Activated CD4-positive, alpha-beta T cell treated with anti-CD3 and anti-CD28 coated beads for 4 hours (primary cell): Measurements from ENCODE around the gene NDUFA6.
A peak's percentile ranks its signal among the peaks of the same experiment; 100 is the strongest.
"Not testable (repeated sequence)": the region's sequence is repeated elsewhere in the genome, so short reads cannot be mapped to it uniquely, and the experiment has no call there.

ENCODE experiments used
- DNase-seq, 2 donors: peaks; one replicate each; pipeline ENCODE4 v3.0.0-alpha.2; 2020

Gene NDUFA6

GRCh38 chr22:42111798-42112197 lies 21.2 kb upstream of the NDUFA6 start:
- no peak for DNase-seq

DNA sequence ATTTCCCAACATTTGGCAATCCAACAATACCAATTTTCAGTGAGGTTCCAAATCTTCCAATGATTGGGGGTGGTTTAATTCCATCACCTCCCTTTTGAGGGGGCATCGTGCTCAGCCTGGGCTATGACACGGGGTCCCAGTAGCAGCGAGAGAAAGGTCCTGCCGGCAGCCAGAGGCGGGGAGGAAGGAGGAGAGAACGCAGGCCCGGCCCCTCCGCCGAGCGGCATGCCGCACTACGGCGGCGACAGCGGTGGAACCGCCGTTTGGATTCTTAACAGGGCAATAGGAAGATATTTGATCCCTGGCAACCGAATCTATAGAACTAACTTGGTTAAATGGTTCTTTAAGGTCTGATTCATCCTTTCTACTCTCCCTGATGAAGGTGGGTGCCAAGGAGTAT lies 18.3 kb upstream of the NDUFA6 start:
- no peak for DNase-seq

GRCh38 chr22:42104332-42104860 lies 13.8 kb upstream of the NDUFA6 start:
- DNase-seq, result not testable (repeated sequence)

GRCh38 chr22:42101199-42101598 lies 10.6 kb upstream of the NDUFA6 start:
- DNase-seq, result no peak

DNA sequence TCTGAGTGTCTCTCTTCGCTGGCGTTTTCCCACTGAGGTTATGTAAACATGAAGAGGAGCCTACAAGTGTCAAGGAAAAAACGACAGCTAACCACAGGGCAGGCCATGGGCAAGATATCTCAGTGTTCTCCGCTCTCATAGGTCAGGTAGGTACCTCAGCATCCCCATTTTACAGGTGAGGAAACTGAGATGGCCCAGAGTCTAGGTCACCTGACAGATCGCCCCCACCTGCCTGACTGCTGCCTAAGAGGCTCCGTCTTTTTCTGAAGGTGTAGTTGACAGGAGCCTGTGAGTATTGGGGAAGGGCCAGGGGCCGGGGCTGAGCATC lies 847 bp upstream of the NDUFA6 start:
- DNase-seq, result no peak

DNA sequence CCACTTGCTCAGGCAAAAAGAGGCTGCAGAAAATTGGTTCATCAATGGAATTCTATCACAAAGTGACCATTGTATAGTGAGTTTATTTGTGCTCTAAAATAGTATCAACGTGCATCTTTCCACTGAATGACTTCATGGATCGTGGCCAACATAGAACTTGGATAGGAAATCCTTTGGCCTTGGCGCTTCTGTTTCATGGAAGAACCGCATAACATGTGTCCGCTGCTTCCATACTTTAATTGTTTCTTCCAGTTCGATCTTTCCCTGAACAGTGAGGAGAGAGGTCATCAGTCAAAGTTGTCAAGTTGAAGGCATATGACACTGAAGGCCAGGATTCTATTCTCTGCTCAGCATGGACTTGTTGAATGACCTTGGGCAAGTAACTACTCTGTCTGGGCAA lies 4.5 kb downstream of the NDUFA6 start:
- DNase-seq, result no peak

DNA sequence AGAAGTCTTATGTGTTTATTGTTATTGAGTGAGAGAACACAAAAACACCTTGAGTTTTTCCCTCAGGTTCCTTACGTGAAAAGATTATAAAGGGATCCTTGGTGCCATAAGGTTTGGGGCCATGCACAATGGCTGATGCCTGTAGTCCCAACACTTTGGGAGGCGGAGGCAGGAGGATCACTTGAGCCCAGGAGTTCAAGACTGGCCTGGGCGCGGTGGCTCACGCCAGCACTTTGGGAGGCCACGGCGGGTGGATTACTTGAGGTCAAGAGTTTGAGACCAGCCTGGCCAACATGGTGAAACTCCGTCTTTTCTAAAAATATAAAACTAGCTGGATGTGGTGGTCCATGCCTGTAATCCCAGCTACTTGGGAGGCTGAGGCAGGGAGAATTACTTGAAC lies 5.7 kb downstream of the NDUFA6 start:
- no peak for DNase-seq

DNA sequence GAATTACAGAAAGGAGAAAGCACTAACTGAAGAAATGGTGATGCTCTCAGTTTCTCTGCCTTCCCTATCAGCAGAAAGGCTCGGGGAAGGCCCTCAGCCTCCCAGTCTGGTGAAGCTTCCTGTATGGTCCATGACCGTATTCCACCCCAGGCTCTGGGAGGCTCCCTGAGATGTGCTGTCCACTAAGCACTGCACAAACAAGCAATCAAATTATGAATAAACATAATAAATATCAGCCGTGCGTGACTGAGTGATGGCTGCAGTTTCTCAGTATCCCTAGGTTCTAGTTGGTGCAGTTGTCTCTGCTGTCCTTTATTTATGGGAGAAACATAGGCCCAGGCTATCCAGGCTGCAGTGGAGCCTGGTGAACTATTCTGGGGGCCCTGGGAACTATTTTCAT lies 7.5 kb downstream of the NDUFA6 start:
- DNase-seq, result no peak

DNA sequence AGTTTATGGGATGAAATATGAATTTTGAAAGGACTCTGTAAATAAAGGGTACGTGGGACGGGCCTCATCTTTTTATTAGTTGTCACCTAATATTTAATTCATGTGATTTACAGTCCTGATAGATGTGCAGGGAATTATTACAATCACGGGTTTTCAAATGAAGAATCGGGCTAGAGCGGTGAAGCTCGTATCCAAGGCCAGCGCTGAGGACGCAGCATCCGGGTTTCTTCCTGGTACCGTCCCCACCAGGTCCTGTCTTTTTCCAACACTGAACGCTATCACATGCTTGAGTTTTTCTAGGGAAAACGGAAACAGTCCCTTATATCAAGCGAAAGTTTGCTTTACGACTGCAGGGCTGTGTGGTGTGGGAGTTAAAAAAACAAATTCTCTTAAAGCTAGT lies 10.3 kb downstream of the NDUFA6 start:
- no peak for DNase-seq

- peak; percentile 98 to 100 for DNase-seq
Measured at GRCh38 chr22:42079319-42080251, 11.0 kb downstream of the NDUFA6 start, which contains the start of gene SMDT1. SMDT1 (plus strand) TSS chr22:42079700; CDS start chr22:42079769, 69 bp downstream.

DNA sequence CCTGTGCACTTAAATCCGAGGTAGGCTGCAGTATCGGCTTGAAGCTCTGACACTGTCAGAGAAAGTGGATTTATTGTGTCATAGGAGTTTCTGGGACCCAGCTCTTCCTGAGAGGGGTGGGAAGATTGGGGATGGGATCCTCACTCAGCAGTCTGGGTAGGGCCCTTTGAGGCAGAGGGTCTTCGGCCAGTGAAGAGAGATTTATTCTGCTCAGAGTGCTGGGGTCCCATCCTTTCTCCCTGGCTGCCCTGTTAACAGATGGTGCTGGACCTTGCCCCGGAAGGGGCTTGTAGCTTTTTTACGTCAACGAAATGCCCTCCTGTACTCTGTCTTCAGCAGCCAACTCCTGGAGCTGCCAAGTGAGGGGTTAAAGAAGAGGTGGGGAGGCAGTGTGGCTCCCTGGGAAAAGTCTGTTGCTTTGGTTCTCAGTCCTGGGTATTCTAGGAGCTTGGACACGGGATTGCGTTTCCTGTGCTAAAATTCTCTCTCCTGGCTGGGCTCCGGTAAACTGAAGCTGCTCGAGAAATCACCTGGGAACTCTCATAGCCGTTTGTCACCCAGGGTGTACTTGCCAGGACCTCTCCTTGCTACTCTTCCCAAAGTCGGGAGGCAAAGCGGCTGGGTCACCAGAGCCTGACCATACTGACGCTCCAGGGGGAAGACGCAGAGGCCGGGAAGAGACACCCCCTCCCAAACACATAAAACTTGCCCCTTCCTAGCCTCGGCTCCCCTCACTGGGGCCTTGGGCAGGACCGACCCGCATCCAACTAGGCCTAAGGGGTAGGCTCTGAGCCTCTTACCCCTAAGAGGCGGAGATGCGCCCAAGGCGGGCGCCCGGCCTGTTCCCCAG lies 11.9 kb downstream of the NDUFA6 start:
- no peak for DNase-seq

GRCh38 chr22:42077486-42078125 lies 13.0 kb downstream of the NDUFA6 start:
- no peak for DNase-seq

GRCh38 chr22:42076764-42077485 lies 13.6 kb downstream of the NDUFA6 start:
- DNase-seq, result no peak

DNA sequence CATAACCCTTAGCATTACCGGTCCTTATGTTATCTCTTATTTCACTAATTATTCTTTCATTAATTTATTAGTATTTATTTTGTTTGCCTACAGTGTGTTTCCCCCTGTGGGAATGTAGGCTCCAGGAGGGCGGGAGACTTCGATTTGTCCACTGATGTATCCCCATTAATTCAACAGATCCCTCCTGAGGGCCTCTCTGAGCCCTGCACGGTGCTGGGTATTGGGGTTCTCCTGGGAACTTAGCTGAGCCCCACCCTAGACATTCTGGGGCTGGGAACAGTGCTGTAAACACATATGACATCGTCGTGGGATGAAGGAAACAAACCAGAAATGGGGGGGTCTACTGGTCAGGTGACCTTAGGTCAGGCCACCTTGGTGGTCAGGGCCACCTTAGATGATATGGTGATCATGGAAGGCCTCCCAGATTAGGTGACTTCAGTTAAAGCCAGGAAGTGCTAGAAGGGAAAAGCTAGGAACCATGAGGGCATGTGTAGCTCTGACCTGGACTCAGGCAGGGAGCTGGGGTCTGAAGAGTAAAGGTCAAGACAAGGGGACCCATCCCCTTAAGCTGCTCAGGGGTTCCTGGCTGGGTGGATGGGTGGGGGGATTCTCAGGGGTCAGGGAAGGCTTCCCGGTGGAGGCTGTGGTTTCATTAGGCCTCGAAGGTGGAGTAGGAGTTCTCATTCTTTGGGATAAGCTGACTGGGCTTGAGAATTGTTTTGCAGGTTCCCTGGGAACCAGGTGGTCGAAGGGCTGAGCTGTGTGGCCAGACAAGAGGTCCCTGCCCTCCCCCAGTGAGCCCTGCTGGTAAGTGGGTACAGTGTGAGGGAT lies 15.5 kb downstream of the NDUFA6 start:
- DNase-seq, result no peak

- DNase-seq, result peak; percentile 54 to 60
Measured at GRCh38 chr22:42074132-42074811, 16.3 kb downstream of the NDUFA6 start, which contains the start of gene PHETA2. PHETA2 (plus strand) TSS chr22:42074248; CDS start chr22:42077294, 3,046 bp downstream.

GRCh38 chr22:42073621-42074041 lies 16.9 kb downstream of the NDUFA6 start:
- no peak for DNase-seq

- DNase-seq, result no peak
Measured at GRCh38 chr22:42072606-42073330, 17.8 kb downstream of the NDUFA6 start.

DNA sequence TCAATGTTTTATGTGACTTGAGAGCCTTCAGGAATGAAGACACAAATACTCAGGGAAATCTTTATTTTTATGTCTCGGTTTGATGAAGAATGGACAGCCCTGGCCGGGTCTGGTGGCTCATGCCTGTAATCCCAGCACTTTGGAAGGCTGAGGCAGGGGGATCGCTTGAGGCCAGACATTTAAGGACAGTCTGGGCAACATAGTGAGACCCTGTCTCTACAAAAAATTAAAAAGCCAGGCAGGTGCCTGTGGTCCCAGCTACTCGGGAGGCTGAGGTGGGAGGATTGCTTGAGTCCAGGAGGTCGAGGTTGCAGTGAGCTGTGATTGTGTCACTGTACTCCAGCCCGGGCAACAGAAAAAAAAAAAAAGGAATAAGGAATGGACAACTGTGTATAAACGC lies 19.1 kb downstream of the NDUFA6 start:
- DNase-seq, result not testable (repeated sequence)

DNA sequence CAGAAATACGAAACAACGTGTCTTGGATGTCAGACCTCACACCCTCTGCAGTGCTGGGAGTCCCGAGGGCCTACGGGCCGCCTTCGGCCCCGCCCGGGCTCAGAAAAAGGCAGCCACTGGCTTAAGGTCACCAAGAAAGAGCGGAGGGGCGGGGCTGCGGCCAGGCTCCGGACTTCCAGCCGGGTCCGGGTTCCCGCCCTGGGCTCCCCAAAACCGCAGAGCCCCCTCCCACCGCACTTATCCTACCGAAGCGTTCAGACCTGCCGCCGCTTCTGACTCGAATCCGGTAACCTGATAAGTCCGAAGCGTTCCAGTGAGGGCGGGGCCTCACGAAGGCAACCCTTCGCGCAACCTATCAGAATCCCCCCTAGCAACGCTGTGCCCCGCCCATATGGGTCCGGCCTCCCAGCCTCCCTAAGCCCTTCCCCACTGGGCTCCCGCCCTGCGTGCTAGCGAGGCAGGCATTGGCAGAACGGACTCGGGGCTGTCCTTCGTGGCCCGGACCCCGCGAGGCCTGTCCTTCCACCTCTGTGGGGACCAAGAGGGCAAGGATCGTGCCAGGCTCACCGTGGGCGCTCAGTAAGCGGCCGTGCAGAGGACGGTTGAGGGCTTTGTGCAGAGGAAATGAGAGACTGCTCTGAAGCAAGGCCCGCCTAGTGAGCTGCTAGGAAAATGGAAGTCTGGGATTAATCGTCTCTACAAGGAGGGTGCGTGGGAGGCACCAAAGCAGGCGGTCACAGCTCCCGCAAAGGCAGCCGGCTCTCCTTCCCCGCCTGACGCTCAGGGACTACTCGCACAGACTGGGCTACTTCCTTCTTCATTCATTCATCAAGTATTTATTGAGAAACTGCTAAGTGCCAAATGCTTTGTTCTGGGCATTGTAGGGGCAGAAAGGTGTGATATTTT lies 19.8 kb downstream of the NDUFA6 start, which contains the start of gene NAGA:
Gene NAGA (minus strand): TSS at position 296 of the 906 bp plus-strand sequence. CDS start 515 bp downstream, outside the sequence.
- peak; percentile 81 to 89 for DNase-seq
